ENCODE results near the gene SAMD4B.

The SAMD4B gene

DNA sequence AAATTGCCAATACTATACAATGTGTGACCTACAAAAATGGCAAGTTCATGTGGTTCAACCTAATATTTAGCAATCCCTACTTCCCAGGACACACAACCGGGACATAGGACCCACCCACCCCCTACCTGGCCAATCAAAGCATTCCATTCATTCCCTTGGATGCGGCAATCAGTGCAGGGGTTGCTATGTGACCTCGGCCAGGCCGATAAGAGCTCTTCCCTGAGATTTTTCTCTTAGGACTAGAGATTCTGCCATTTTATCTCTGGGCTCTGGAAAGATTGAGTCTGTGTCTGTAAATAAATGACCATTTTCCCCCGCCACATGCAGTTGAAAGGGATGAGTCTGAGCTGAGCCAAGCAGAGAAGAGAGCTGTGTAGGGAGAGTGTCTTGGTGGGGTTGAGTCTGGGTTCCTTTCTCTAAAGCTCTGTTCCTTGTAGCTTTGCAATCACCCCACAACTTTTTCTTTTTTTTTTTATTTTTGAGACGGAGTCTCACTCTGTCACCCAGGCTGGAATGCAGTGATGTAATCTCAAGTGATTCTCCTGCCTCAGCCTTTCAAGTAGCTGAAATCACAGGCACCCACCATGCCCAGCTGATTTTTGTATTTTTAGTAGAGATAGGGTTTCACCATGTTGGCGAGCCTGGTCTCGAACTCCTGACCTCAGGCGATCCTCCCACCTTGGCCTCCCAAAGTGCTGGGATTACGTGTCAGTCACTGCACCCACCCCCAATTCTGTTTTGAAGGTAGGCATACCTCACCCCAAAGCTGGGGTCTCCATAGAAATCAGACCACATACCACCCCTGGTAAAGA, 38.6 kb upstream of the SAMD4B start:
- TF ChIP-seq MYC (IDR thresholded peaks at IDR 0.05; ENCODE audit: low read depth, low read length) (no peak), POLR2A (IDR thresholded peaks at IDR 0.05; ENCODE audit: extremely low read depth, insufficient read length) (no peak)
- TF ChIP-seq, protein P1, sequence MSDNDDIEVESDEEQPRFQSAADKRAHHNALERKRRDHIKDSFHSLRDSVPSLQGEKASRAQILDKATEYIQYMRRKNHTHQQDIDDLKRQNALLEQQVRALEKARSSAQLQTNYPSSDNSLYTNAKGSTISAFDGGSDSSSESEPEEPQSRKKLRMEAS (IDR thresholded peaks at IDR 0.05; ENCODE audit: low read depth, low read length), result no peak
- TF ChIP-seq, protein P2, sequence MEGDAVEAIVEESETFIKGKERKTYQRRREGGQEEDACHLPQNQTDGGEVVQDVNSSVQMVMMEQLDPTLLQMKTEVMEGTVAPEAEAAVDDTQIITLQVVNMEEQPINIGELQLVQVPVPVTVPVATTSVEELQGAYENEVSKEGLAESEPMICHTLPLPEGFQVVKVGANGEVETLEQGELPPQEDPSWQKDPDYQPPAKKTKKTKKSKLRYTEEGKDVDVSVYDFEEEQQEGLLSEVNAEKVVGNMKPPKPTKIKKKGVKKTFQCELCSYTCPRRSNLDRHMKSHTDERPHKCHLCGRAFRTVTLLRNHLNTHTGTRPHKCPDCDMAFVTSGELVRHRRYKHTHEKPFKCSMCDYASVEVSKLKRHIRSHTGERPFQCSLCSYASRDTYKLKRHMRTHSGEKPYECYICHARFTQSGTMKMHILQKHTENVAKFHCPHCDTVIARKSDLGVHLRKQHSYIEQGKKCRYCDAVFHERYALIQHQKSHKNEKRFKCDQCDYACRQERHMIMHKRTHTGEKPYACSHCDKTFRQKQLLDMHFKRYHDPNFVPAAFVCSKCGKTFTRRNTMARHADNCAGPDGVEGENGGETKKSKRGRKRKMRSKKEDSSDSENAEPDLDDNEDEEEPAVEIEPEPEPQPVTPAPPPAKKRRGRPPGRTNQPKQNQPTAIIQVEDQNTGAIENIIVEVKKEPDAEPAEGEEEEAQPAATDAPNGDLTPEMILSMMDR (IDR thresholded peaks at IDR 0.05; ENCODE audit: low read depth, low read length), result no peak
- H3K4me3 ChIP-seq (ENCODE audit: low read depth, low read length), result no peak overlapping the region
- no peak for DNase-seq (ENCODE audit: low read depth)

DNA sequence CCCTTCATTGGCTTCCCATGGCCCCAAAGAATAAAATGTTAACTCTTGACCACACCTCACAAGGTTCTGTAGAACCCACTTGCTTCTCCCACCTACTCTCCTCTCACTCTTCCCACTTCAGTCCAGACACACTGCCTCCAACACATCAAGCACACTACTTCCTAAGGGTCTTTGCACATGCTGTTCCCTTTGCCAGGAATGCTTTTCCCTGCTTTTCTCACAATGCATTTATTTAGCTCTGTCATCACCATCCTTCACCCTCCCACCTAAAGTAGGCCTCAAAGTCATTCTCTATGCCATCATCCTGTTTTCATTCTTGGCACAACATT, 38.1 kb upstream of the SAMD4B start:
- no peak overlapping the region for H3K4me3 ChIP-seq (ENCODE audit: low read depth, low read length)
- no peak for DNase-seq (ENCODE audit: low read depth)
- TF ChIP-seq MYC (IDR thresholded peaks at IDR 0.05; ENCODE audit: low read depth, low read length), result no peak
- TF ChIP-seq, protein P2 (IDR thresholded peaks at IDR 0.05; ENCODE audit: low read depth, low read length), result no peak
- no peak for TF ChIP-seq POLR2A (IDR thresholded peaks at IDR 0.05; ENCODE audit: extremely low read depth, insufficient read length)
- TF ChIP-seq, protein P1 (IDR thresholded peaks at IDR 0.05; ENCODE audit: low read depth, low read length), result no peak

DNA sequence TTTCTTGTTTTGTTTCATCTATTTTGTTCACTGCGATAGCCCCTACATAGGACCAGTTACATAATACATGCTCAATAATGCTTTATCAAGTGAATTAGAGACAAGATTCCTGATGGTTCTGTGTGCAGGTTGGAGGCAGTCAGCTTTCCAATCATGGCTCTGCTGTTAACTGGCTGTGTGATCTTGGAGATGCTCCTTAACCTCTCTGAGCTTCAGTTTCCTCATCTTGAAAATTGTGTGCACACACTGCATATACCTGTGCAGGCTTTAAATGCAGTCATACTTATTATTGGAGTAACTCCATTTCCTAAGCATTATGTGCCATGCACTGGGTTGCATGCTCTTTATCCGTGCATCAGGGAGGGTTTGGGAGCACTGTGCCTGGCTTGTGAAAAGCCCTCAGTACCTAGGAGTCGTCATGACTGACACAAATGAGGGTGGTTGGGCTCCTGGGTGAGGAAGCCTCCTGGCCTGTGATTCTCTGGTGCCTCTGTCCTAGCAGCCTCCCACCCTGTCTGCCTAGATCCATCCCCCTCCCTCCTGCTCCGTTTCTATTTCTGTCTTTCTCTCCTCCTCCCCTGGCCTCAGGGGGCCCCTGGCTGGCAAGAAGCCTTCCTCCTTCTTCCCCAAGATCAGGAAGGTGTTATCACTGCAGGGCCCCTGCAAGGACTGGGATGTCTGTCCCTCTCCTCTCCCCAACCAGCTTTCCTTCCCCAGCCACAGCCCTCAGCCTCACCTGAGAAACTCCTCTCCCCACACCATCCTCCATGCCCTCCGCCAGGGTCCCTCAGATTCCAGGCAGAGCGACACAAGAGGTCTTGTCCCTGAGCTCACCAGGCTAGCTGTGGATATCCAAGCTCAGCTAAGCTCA, 37.3 kb upstream of the SAMD4B start:
- no peak for DNase-seq (ENCODE audit: low read depth)
- H3K4me3 ChIP-seq (ENCODE audit: low read depth, low read length), result no peak overlapping the region
- TF ChIP-seq, protein P1 (IDR thresholded peaks at IDR 0.05; ENCODE audit: low read depth, low read length), result no peak
- no peak for TF ChIP-seq POLR2A (IDR thresholded peaks at IDR 0.05; ENCODE audit: extremely low read depth, insufficient read length)
- TF ChIP-seq MYC (IDR thresholded peaks at IDR 0.05; ENCODE audit: low read depth, low read length), result no peak
- TF ChIP-seq, protein P2 (IDR thresholded peaks at IDR 0.05; ENCODE audit: low read depth, low read length), result no peak

DNA sequence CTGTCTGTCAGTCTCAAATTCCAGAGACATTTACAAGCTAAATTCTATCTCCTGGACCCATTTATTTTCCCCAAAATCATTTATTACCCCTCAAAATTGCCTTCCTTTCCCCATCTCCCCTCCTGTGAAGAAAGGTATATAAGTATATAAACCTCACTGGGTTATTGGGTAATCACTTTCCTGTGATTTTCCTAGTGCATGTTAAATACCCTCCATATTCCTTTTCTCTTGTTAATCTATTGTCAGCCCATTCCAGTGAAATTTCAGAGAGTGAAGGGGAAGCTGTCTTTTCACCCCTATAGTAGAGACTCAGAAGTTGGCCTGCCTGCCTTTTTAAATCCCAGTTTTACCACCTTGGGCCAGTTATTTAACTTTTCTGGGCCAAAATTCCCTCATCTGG, 36.1 kb upstream of the SAMD4B start:
- no peak overlapping the region for H3K4me3 ChIP-seq (ENCODE audit: low read depth, low read length)
- TF ChIP-seq POLR2A (IDR thresholded peaks at IDR 0.05; ENCODE audit: extremely low read depth, insufficient read length) (no peak), MYC (IDR thresholded peaks at IDR 0.05; ENCODE audit: low read depth, low read length) (no peak)
- TF ChIP-seq, protein P1 (IDR thresholded peaks at IDR 0.05; ENCODE audit: low read depth, low read length), result no peak
- TF ChIP-seq, protein P2 (IDR thresholded peaks at IDR 0.05; ENCODE audit: low read depth, low read length), result no peak
- DNase-seq (ENCODE audit: low read depth), result no peak

DNA sequence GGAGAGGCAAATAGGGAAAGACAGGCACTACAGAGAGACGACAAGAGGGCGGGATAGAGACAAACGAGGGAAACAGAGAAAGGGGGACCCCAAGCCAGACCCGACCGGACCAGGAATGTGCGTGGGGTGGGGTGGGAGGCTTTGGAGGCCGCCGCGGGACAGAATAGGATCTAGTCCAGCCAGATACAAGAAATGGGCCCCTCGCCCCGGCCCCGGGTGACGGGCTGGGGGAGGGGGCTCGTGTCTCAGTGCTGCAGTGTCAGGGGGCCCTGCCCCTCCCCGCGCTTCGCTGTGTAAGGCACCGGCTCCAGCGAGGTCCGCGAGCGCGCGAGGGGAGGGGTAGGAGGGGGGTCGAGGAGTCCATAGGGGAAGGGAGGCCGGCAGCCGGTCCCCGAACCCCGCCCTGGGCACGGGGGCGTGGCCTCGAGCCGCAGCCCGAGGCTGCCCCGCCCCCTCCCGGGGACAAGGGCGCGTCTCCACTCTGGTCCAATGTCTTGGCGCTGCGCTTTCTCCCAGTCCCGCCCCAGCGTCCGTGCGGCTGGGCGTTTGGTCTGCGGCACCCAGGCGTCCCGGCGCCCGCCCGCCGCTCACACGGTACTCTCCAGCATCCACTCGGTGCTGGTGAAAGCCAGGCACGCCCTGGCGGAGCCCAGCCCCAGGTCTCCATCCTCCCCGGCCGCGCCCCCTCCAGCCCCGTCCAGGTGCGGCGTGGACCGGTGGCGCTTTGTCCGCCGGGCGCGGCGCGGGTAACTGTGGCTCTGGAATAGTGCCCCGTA, 35.0 kb upstream of the SAMD4B start:
- no peak for DNase-seq (ENCODE audit: low read depth)
- no peak overlapping the region for H3K4me3 ChIP-seq (ENCODE audit: low read depth, low read length)
- TF ChIP-seq, protein P2 (IDR thresholded peaks at IDR 0.05; ENCODE audit: low read depth, low read length), result no peak
- TF ChIP-seq, protein P1 (IDR thresholded peaks at IDR 0.05; ENCODE audit: low read depth, low read length), result no peak
- TF ChIP-seq MYC (IDR thresholded peaks at IDR 0.05; ENCODE audit: low read depth, low read length) (no peak), POLR2A (IDR thresholded peaks at IDR 0.05; ENCODE audit: extremely low read depth, insufficient read length) (no peak)

All from NB4 (cell line).